ENCODE results near the gene MRPL57. TPM values are rescaled to one million over a fixed set of nuclear protein-coding genes. Genes with fewer than 3 reads are reported as not detected.

MRPL57 gene
- total and polyA plus RNA-seq, 2 donors (not counting 1 experiment from before 2014, with no cell fraction given) = 7.8 to 12.1 TPM

DNA sequence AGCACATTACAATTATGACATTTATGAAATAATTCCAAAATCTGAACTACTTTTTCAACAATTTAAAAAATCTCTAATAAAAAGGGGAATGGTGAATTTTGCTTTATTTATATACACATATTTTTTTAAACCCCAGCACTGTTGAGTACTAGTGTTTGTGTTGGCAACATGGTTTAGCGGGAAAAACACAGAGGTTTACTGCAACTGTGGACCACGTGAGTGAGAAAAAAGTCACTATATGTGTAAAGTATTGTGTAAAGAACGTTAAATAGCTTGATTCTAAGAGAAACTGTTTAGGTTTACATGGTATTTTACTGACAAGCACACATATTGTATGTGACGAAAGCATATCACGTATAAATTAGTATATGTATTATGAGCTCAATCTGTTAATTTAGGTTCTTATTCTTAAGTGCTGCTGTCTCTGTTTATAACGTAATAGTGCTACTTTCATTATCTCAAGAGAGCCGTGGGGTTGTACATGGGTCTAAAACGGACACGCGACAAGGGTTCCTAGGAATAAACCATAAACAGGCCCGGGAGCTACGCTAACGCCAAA, 723 bp upstream of the MRPL57 start:
- no peak for DNase-seq
- Histone ChIP-seq H3K79me2 (ENCODE audit: control insufficient read depth, insufficient read depth, low read length) (peaks cover 16% of the 10 kb centered on the region), H3K4me3 (ENCODE audit: control extremely low read depth in 1 of 5, extremely low read depth in 1 of 5, insufficient read depth in 1 of 5, low read depth in 2 of 5, low read length in 4 of 5) (peak overlapping the region; percentile 18 to 97 (median 94)), H3K9ac (ENCODE audit: low read length) (peak overlapping the region; percentile 80), H3K4me2 (replicated peaks; ENCODE audit: low read depth, low read length, poor library complexity, severe bottlenecking) (peak overlapping the region; percentile 90), H3K27ac (ENCODE audit: low read length in 2 of 2) (peak overlapping the region in 1 of 2 donors; percentile 82), H3K27me3 (replicated peaks in 1 of 4; ENCODE audit: control extremely low read depth in 1 of 4, control insufficient read depth in 3 of 4, insufficient read depth in 4 of 4, low read length in 3 of 4) (no peaks in the 10 kb centered on the region), H3K9me3 (ENCODE audit: control extremely low read depth in 1 of 3, control insufficient read depth in 2 of 3, insufficient read depth in 1 of 3, low read length in 2 of 3) (no peaks in the 10 kb centered on the region), H4K20me1 (ENCODE audit: control insufficient read depth, insufficient read depth, low read length, poor library complexity, severe bottlenecking) (no peaks in the 10 kb centered on the region), H3K4me1 (ENCODE audit: control insufficient read depth in 2 of 2, insufficient read depth in 2 of 2, low read length in 2 of 2) (peaks cover 11 to 15% of the 10 kb centered on the region in 2 donors), H2AFZ (ENCODE audit: insufficient read depth, low read depth, low read length, poor library complexity, severe bottlenecking) (peak overlapping the region; percentile 87), H3K36me3 (replicated peaks in 1 of 2; ENCODE audit: control extremely low read depth in 1 of 2, control insufficient read depth in 1 of 2, extremely low read depth in 1 of 2, insufficient read depth in 2 of 2, low read length in 1 of 2) (no peaks in the 10 kb centered on the region)
- H3K4me1 Mint-ChIP-seq = peaks cover 15% of the 10 kb centered on the region
- peak overlapping the region; percentile 98 for H3K4me3 Mint-ChIP-seq
- peak overlapping the region; percentile 97 for H3K27ac Mint-ChIP-seq
- WGBS (ENCODE audit: insufficient coverage) = under 1% methylated on average over 7 of the region's 13 CpGs
- intact Hi-C loops (cut with micrococcal nuclease) = loop anchor here (1.0 to 10.0 kb wide), 5 partner anchors 123 to 1541 kb away; partner anchors contain the start of genes MPHOSPH8, XPO4 and ZDHHC20
- no peaks in the 10 kb centered on the region for H3K9me3 Mint-ChIP-seq (ENCODE audit: insufficient read depth)
- H3K27me3 Mint-ChIP-seq = no peaks in the 10 kb centered on the region
- TF ChIP-seq, protein P1, sequence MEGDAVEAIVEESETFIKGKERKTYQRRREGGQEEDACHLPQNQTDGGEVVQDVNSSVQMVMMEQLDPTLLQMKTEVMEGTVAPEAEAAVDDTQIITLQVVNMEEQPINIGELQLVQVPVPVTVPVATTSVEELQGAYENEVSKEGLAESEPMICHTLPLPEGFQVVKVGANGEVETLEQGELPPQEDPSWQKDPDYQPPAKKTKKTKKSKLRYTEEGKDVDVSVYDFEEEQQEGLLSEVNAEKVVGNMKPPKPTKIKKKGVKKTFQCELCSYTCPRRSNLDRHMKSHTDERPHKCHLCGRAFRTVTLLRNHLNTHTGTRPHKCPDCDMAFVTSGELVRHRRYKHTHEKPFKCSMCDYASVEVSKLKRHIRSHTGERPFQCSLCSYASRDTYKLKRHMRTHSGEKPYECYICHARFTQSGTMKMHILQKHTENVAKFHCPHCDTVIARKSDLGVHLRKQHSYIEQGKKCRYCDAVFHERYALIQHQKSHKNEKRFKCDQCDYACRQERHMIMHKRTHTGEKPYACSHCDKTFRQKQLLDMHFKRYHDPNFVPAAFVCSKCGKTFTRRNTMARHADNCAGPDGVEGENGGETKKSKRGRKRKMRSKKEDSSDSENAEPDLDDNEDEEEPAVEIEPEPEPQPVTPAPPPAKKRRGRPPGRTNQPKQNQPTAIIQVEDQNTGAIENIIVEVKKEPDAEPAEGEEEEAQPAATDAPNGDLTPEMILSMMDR (IDR thresholded peaks at IDR 0.05) = no peak
- no peak for TF ChIP-seq EZH2 (IDR thresholded peaks at IDR 0.05; ENCODE audit: borderline replicate concordance, insufficient read depth, low read depth, low read length, poor library complexity, severe bottlenecking)
- no peak for ATAC-seq (ENCODE audit: low read depth)
- CTCF ChIA-PET = interaction anchor here (0.7 to 2.7 kb wide), 5 partner anchors 37 to 304 kb away, joined by 3 to 25 read pairs (median 4); no protein-coding TSS in a partner anchor
- POLR2A ChIA-PET = interaction anchor here (0.7 to 1.5 kb wide), 3 partner anchors 34 to 428 kb away, joined by 3 to 6 read pairs (median 4); partner anchors contain the start of gene MICU2

DNA sequence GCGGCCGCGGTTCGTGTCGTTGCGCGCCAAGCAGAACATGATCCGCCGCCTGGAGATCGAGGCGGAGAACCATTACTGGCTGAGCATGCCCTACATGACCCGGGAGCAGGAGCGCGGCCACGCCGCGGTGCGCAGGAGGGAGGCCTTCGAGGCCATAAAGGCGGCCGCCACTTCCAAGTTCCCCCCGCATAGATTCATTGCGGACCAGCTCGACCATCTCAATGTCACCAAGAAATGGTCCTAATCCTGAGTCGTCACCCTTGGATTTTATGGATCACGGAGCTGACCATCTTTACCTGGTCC, 475 bp downstream of the MRPL57 start:
- Histone ChIP-seq H3K4me2 (replicated peaks; ENCODE audit: low read depth, low read length, poor library complexity, severe bottlenecking) (peak overlapping the region; percentile 90), H3K27ac (ENCODE audit: low read length in 2 of 2) (peak overlapping the region; percentile 82 to 85), H3K9ac (ENCODE audit: low read length) (peak overlapping the region; percentile 80), H3K4me3 (ENCODE audit: control extremely low read depth in 1 of 5, extremely low read depth in 1 of 5, insufficient read depth in 1 of 5, low read depth in 2 of 5, low read length in 4 of 5) (peak overlapping the region; percentile 67 to 97 (median 94)), H4K20me1 (ENCODE audit: control insufficient read depth, insufficient read depth, low read length, poor library complexity, severe bottlenecking) (no peaks in the 10 kb centered on the region), H3K27me3 (replicated peaks in 1 of 4; ENCODE audit: control extremely low read depth in 1 of 4, control insufficient read depth in 3 of 4, insufficient read depth in 4 of 4, low read length in 3 of 4) (no peaks in the 10 kb centered on the region), H3K4me1 (ENCODE audit: control insufficient read depth in 2 of 2, insufficient read depth in 2 of 2, low read length in 2 of 2) (peaks cover 11 to 15% of the 10 kb centered on the region in 2 donors), H2AFZ (ENCODE audit: insufficient read depth, low read depth, low read length, poor library complexity, severe bottlenecking) (peak overlapping the region; percentile 87), H3K9me3 (ENCODE audit: control extremely low read depth in 1 of 3, control insufficient read depth in 2 of 3, insufficient read depth in 1 of 3, low read length in 2 of 3) (no peaks in the 10 kb centered on the region), H3K36me3 (replicated peaks in 1 of 2; ENCODE audit: control extremely low read depth in 1 of 2, control insufficient read depth in 1 of 2, extremely low read depth in 1 of 2, insufficient read depth in 2 of 2, low read length in 1 of 2) (no peaks in the 10 kb centered on the region), H3K79me2 (ENCODE audit: control insufficient read depth, insufficient read depth, low read length) (peaks cover 16% of the 10 kb centered on the region)
- peaks cover 15% of the 10 kb centered on the region for H3K4me1 Mint-ChIP-seq
- H3K27ac Mint-ChIP-seq = peak overlapping the region; percentile 97
- intact Hi-C loops (cut with micrococcal nuclease) = loop anchor here (1.0 to 10.0 kb wide), 5 partner anchors 121 to 1542 kb away; partner anchors contain the start of genes MPHOSPH8, XPO4 and ZDHHC20
- no peaks in the 10 kb centered on the region for H3K27me3 Mint-ChIP-seq
- CTCF ChIA-PET = interaction anchor here (1.3 to 2.7 kb wide), 3 partner anchors 120 to 302 kb away, joined by 4 to 25 read pairs (median 15); no protein-coding TSS in a partner anchor
- H3K4me3 Mint-ChIP-seq = peak overlapping the region; percentile 98
- no peaks in the 10 kb centered on the region for H3K9me3 Mint-ChIP-seq (ENCODE audit: insufficient read depth)
- ATAC-seq (ENCODE audit: low read depth) (peak; percentile 15), DNase-seq (no peak)
- TF ChIP-seq EZH2 (IDR thresholded peaks at IDR 0.05; ENCODE audit: borderline replicate concordance, insufficient read depth, low read depth, low read length, poor library complexity, severe bottlenecking) = no peak
- TF ChIP-seq, protein P1 (IDR thresholded peaks at IDR 0.05) = no peak
- POLR2A ChIA-PET = interaction anchor here (0.6 to 1.5 kb wide), 5 partner anchors 11 to 427 kb away, joined by 3 to 6 read pairs (median 4); partner anchors contain the start of genes MICU2 and ZDHHC20
- WGBS (ENCODE audit: insufficient coverage) = under 1% methylated on average over 21 of the region's 26 CpGs

Data from B cell (primary cell).